HUDEP-2 (cell line): ENCODE measurements around the gene VSTM4.

ENCODE experiments used
- DNase-seq, 76 experiments: peaks; one replicate each; lab custom pipeline; 2025; ENCODE audit not compliant: unreplicated experiment in 76 of 76; lab: John Stamatoyannopoulos, UW

Gene VSTM4

GRCh38 chr10:49115015-49115795 lies at the start of gene VSTM4:
Gene VSTM4 (minus strand): TSS chr10:49115522. CDS start chr10:49115485, 37 bp downstream.
- DNase-seq = no peak

- DNase-seq = peak in 13 of 76 experiments; percentile 4 to 31 (median 14)
These were observed 49.4 kb upstream of the VSTM4 start for GRCh38 chr10:49164559-49165188.

GRCh38 chr10:49163741-49164140 lies 48.4 kb upstream of the VSTM4 start:
- DNase-seq = no peak

- DNase-seq = no peak
These were observed 47.5 kb upstream of the VSTM4 start for GRCh38 chr10:49162761-49163310.

- DNase-seq = no peak
These were observed 46.7 kb upstream of the VSTM4 start for GRCh38 chr10:49162063-49162462.

GRCh38 chr10:49161411-49161997 lies 46.2 kb upstream of the VSTM4 start:
- peak in 3 of 76 experiments; percentile 4 to 19 (median 15) for DNase-seq

GRCh38 chr10:49160814-49161213 lies 45.5 kb upstream of the VSTM4 start:
- no peak for DNase-seq

GRCh38 chr10:49160110-49160509 lies 44.8 kb upstream of the VSTM4 start:
- DNase-seq = no peak

GRCh38 chr10:49158915-49159314 lies 43.6 kb upstream of the VSTM4 start:
- no peak for DNase-seq

GRCh38 chr10:49158404-49158803 lies 43.1 kb upstream of the VSTM4 start:
- no peak for DNase-seq

GRCh38 chr10:49157229-49157628 lies 41.9 kb upstream of the VSTM4 start:
- no peak for DNase-seq

GRCh38 chr10:49154641-49155040 lies 39.3 kb upstream of the VSTM4 start:
- no peak for DNase-seq

GRCh38 chr10:49153971-49154370 lies 38.6 kb upstream of the VSTM4 start:
- no peak for DNase-seq

GRCh38 chr10:49153115-49153514 lies 37.8 kb upstream of the VSTM4 start:
- no peak for DNase-seq

GRCh38 chr10:49152663-49153062 lies 37.3 kb upstream of the VSTM4 start:
- DNase-seq = no peak

- DNase-seq = no peak
These were observed 36.7 kb upstream of the VSTM4 start for GRCh38 chr10:49152037-49152436.

- no peak for DNase-seq
These were observed 36.2 kb upstream of the VSTM4 start for GRCh38 chr10:49151481-49151880.

GRCh38 chr10:49151025-49151445 lies 35.7 kb upstream of the VSTM4 start:
- DNase-seq = no peak

- DNase-seq = no peak
These were observed 35.1 kb upstream of the VSTM4 start for GRCh38 chr10:49150426-49150825.

GRCh38 chr10:49149881-49150280 lies 34.6 kb upstream of the VSTM4 start:
- DNase-seq = no peak

GRCh38 chr10:49144058-49144720 lies 28.9 kb upstream of the VSTM4 start:
- no peak for DNase-seq
